HepG2 (cell line): ENCODE results near the gene TLCD5. TPM values are rescaled to one million over a fixed set of nuclear protein-coding genes. Genes with fewer than 3 reads are reported as not detected.

Source experiments
- ATAC-seq: fragments of 200-7000 bp; cut with Tn5 transposase; 3 replicates; pipeline ENCODE4 v1.9.1; 2020; ENCODE audit warnings: mild to moderate bottlenecking, moderate library complexity
- BruUV-seq: library from RNA; stranded (reverse); fragments of 400-500 nt; replicated peaks from 2 replicates; lab custom pipeline; 2021; lab: Mats Ljungman, UMichigan
- CTCF ChIA-PET: fragments of 300-600 bp; formaldehyde crosslinking; extraction: SDS; loops from one replicate; lab custom pipeline; 2021; ENCODE audit warnings: low total read pairs, inconsistent platforms, low intra/inter-chr PET ratio; lab: Yijun Ruan, JAX
- POLR2A ChIA-PET: fragments of 350-600 bp; sonication (Branson Sonifier 250); formaldehyde crosslinking; loops from one replicate; lab custom pipeline; 2020; ENCODE audit warnings: antibody characterized with exemption, inconsistent platforms; lab: Yijun Ruan, JAX
- DNase-seq: peaks from one replicate; pipeline ENCODE4 v3.0.0-alpha.2; 2015; ENCODE audit warnings: low spot score
- FAIRE-seq: peaks from 3 replicates; lab custom pipeline; 2011; peaks lifted over from hg19 to GRCh38; lab: Jason Lieb, UNC
- H2AFZ ChIP-seq: one replicate; pipeline ENCODE4 v1.6.1; 2011; ENCODE audit warnings: low read length, inconsistent platforms
- H3K27ac ChIP-seq: fragments of 300-600 bp; 3 replicates; pipeline ENCODE4 v1.8.0; 2011; ENCODE audit warnings: mixed run types, mild to moderate bottlenecking, mixed read lengths, low read length, inconsistent platforms; ENCODE audit not compliant: insufficient read depth; ENCODE audit errors: extremely low read length
- H3K27me3 ChIP-seq, 2 experiments: fragments of 200-600 bp in 1 of 2; 2 replicates in 1 of 2; 3 replicates in 1 of 2; pipeline versions ENCODE4 v1.6.0 to v1.8.0; 2011; ENCODE audit warnings: low read length in 2 of 2, mild to moderate bottlenecking in 2 of 2, moderate library complexity in 2 of 2, inconsistent platforms in 1 of 2; ENCODE audit not compliant: insufficient read depth in 2 of 2, control insufficient read depth in 1 of 2
- H3K36me3 ChIP-seq, 2 experiments: fragments of 200-600 bp in 1 of 2; replicated peaks in 1 of 2; 2 replicates in 1 of 2; 3 replicates in 1 of 2; pipeline versions ENCODE4 v1.5.1 to v1.8.0; 2011; ENCODE audit warnings: low read length in 2 of 2, inconsistent platforms in 1 of 2; ENCODE audit not compliant: insufficient read depth in 2 of 2, control insufficient read depth in 1 of 2
- H3K4me1 ChIP-seq: 2 replicates; pipeline ENCODE4 v1.5.1; 2012; ENCODE audit warnings: low read length, inconsistent platforms; ENCODE audit not compliant: insufficient read depth
- H3K4me2 ChIP-seq: 2 replicates; pipeline ENCODE4 v1.6.0; 2011; ENCODE audit warnings: low read depth, low read length, inconsistent platforms
- H3K4me3 ChIP-seq, 3 experiments: fragments of 200-600 bp in 1 of 3; sonication (generic), shearing (Covaris generic) in 1 of 3; replicated peaks in 1 of 3; 2 replicates each; pipeline ENCODE4 v1.5.1; 2011 to 2016; ENCODE audit warnings: low read length in 3 of 3, inconsistent platforms in 2 of 3, low read depth in 2 of 3, mild to moderate bottlenecking in 2 of 3, control low read depth in 1 of 3, mixed read lengths in 1 of 3; ENCODE audit not compliant: insufficient read depth in 1 of 3
- H3K79me2 ChIP-seq: one replicate; pipeline ENCODE4 v1.6.1; 2011; ENCODE audit warnings: low read length, inconsistent platforms; ENCODE audit not compliant: insufficient read depth
- H3K9ac ChIP-seq: 2 replicates; pipeline ENCODE4 v1.6.0; 2011; ENCODE audit warnings: mild to moderate bottlenecking, low read depth, low read length, inconsistent platforms; ENCODE audit not compliant: insufficient read depth
- H3K9me3 ChIP-seq: 2 replicates; pipeline ENCODE4 v1.5.1; 2012; ENCODE audit warnings: mild to moderate bottlenecking, low read length
- H4K20me1 ChIP-seq: 2 replicates; pipeline ENCODE4 v1.6.0; 2011; ENCODE audit warnings: inconsistent platforms, mild to moderate bottlenecking, low read length, moderate library complexity; ENCODE audit not compliant: insufficient read depth
- ATF7-NPFF ChIP-seq: sonication (generic); formaldehyde crosslinking; IDR thresholded peaks from 2 replicates; pipeline ENCODE4 v1.8.1; 2023; ENCODE audit warnings: mild to moderate bottlenecking, low read depth, missing genetic modification reagents, moderate library complexity
- HDAC6 ChIP-seq: fragments of 200-600 bp; sonication (generic); IDR thresholded peaks from 2 replicates; pipeline ENCODE4 v1.7.0; 2017; ENCODE audit warnings: mild to moderate bottlenecking, antibody characterized with exemption, low read length, low read depth
- NFE2 ChIP-seq: sonication (generic); formaldehyde crosslinking; IDR thresholded peaks from 2 replicates; pipeline ENCODE4 v1.4.0; 2020; ENCODE audit warnings: missing genetic modification reagents
- NR2C2 ChIP-seq: sonication (generic); formaldehyde crosslinking; IDR thresholded peaks from 2 replicates; pipeline ENCODE4 v1.4.0; 2020; ENCODE audit warnings: missing genetic modification reagents, mild to moderate bottlenecking, moderate library complexity, borderline replicate concordance
- NRL ChIP-seq: sonication (generic); formaldehyde crosslinking; IDR thresholded peaks from 2 replicates; pipeline ENCODE4 v1.5.0; 2020; ENCODE audit warnings: missing genetic modification reagents, mild to moderate bottlenecking, moderate library complexity, borderline replicate concordance
- SIN3B ChIP-seq: fragments of 150-350 bp; IDR thresholded peaks from 2 replicates; pipeline ENCODE4 v1.6.1; 2014; ENCODE audit warnings: low read length
- ZNF143 ChIP-seq: sonication (generic); formaldehyde crosslinking; IDR thresholded peaks from 2 replicates; pipeline ENCODE4 v1.4.0; 2020; ENCODE audit warnings: missing genetic modification reagents
- ZNF335 ChIP-seq: sonication (generic); formaldehyde crosslinking; IDR thresholded peaks from 2 replicates; pipeline ENCODE4 v1.4.0; 2020; ENCODE audit warnings: missing genetic modification reagents
- ZNF350 ChIP-seq: sonication (generic); formaldehyde crosslinking; IDR thresholded peaks from 2 replicates; pipeline ENCODE4 v1.4.0; 2020; ENCODE audit warnings: mild to moderate bottlenecking, low read depth, missing genetic modification reagents, borderline replicate concordance
- ZNF441 ChIP-seq: sonication (generic); formaldehyde crosslinking; IDR thresholded peaks from 2 replicates; pipeline ENCODE4 v1.7.0; 2021; ENCODE audit warnings: missing genetic modification reagents, borderline replicate concordance
- ZNF501 ChIP-seq: sonication (generic); formaldehyde crosslinking; IDR thresholded peaks from 2 replicates; pipeline ENCODE4 v1.5.1; 2020; ENCODE audit warnings: mild to moderate bottlenecking, moderate library complexity, missing genetic modification reagents
- ZNF816 ChIP-seq: sonication (generic); formaldehyde crosslinking; IDR thresholded peaks from 2 replicates; pipeline ENCODE4 v1.8.0; 2022; ENCODE audit warnings: missing genetic modification reagents, mild to moderate bottlenecking, borderline replicate concordance
- WGBS: methylation state at CpG from one replicate; pipeline ENCODE4 v1.1.6; 2017; ENCODE audit warnings: low lambda C conversion rate; 5-methylcytosine and 5-hydroxymethylcytosine counted together
- in situ Hi-C: cut with HindIII; loops from 2 replicates; pipeline ENCODE4 v1.10.0; 2017; ENCODE audit warnings: low pct_unique_long_range_greater_than_20kb; ENCODE audit not compliant: extremely low pct_ligation_motif_present
- intact Hi-C: fragments of 100-400 bp; cut with micrococcal nuclease; formaldehyde crosslinking; loops from one replicate; pipeline ENCODE4 v1.10.0; 2022; ENCODE audit not compliant: unreplicated experiment
- polyA plus RNA-seq, 8 experiments: library from polyadenylated mRNA; depleted of rRNA in 3 of 8; stranded (reverse) in 7 of 8; unstranded in 1 of 8; fragments of >200 nt; fragmentation: Illumina TruSeq in 4 of 8; extraction: Trizol in 4 of 8; gene quantifications; 2 replicates each; pipeline versions ENCODE4 v1.2.1 to v1.2.3, GENCODE V29; 2011 to 2016; ENCODE audit warnings: low read depth in 4 of 8, missing spikeins in 1 of 8, mixed read lengths in 1 of 8; ENCODE audit not compliant: insufficient read depth in 1 of 8
- total RNA-seq, 5 experiments: library from RNA; depleted of rRNA; stranded (reverse); fragments of >200 nt; fragmentation: Illumina TruSeq; extraction: Trizol; gene quantifications; 2 replicates each; pipeline ENCODE4 v1.2.3, GENCODE V29; 2016; ENCODE audit warnings: low read depth in 1 of 5
- TF ChIP-seq, protein P1 (sequence below): sonication (generic); formaldehyde crosslinking; IDR thresholded peaks from 2 replicates; pipeline ENCODE4 v1.4.0; 2020; ENCODE audit warnings: missing genetic modification reagents

Gene TLCD5
- total and polyA plus RNA-seq, 2 of the 13 experiments (the other 11 are each of a cell fraction or from before 2014, with no cell fraction given): 6.1 to 7.6 TPM

DNA sequence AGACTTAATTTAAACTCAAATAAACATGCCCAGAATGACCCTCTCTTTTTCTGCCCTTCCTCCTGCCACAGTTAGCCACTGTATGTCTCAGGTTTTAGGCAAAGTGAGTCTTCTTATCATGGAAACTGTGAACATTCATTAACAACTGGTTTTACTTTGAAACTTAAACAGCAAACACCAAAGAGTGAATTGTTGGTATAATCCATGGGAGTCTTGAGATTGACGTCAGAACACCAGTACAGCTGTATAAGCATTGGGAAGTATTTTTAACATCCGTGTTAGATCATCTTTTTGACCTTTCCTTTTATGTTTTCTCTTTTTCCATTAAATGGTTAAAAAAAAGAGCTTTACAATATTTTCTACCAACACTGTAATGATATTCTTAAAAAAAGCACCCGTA, 50.0 kb downstream of the TLCD5 start:
- ATAC-seq: no peak
- Histone ChIP-seq H3K79me2 (peaks cover 97% of the 10 kb centered on the region), H3K27ac (no peak overlapping the region), H3K4me2 (no peak overlapping the region), H4K20me1 (peaks cover 9% of the 10 kb centered on the region), H3K9me3 (peaks cover 4% of the 10 kb centered on the region; the same call in 1 of the 2 replicates), H3K4me3 (no peak overlapping the region), H3K9ac (no peak overlapping the region), H2AFZ (no peak overlapping the region), H3K27me3 (no peaks in the 10 kb centered on the region), H3K36me3 (no peaks in the 10 kb centered on the region), H3K4me1 (peaks cover 55% of the 10 kb centered on the region)
- ChIA-PET POLR2A (no interaction called here), CTCF (no interaction called here)
- FAIRE-seq: no peak
- TF ChIP-seq, protein P1, sequence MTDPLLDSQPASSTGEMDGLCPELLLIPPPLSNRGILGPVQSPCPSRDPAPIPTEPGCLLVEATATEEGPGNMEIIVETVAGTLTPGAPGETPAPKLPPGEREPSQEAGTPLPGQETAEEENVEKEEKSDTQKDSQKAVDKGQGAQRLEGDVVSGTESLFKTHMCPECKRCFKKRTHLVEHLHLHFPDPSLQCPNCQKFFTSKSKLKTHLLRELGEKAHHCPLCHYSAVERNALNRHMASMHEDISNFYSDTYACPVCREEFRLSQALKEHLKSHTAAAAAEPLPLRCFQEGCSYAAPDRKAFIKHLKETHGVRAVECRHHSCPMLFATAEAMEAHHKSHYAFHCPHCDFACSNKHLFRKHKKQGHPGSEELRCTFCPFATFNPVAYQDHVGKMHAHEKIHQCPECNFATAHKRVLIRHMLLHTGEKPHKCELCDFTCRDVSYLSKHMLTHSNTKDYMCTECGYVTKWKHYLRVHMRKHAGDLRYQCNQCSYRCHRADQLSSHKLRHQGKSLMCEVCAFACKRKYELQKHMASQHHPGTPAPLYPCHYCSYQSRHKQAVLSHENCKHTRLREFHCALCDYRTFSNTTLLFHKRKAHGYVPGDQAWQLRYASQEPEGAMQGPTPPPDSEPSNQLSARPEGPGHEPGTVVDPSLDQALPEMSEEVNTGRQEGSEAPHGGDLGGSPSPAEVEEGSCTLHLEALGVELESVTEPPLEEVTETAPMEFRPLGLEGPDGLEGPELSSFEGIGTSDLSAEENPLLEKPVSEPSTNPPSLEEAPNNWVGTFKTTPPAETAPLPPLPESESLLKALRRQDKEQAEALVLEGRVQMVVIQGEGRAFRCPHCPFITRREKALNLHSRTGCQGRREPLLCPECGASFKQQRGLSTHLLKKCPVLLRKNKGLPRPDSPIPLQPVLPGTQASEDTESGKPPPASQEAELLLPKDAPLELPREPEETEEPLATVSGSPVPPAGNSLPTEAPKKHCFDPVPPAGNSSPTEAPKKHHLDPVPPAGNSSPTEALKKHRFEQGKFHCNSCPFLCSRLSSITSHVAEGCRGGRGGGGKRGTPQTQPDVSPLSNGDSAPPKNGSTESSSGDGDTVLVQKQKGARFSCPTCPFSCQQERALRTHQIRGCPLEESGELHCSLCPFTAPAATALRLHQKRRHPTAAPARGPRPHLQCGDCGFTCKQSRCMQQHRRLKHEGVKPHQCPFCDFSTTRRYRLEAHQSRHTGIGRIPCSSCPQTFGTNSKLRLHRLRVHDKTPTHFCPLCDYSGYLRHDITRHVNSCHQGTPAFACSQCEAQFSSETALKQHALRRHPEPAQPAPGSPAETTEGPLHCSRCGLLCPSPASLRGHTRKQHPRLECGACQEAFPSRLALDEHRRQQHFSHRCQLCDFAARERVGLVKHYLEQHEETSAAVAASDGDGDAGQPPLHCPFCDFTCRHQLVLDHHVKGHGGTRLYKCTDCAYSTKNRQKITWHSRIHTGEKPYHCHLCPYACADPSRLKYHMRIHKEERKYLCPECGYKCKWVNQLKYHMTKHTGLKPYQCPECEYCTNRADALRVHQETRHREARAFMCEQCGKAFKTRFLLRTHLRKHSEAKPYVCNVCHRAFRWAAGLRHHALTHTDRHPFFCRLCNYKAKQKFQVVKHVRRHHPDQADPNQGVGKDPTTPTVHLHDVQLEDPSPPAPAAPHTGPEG (CRISPR knock-in tag): no peak
- TF ChIP-seq SIN3B: no peak
- no peak for TF ChIP-seq NRL (CRISPR knock-in tag)
- no peak for TF ChIP-seq ZNF335 (CRISPR knock-in tag)
- TF ChIP-seq NR2C2 (CRISPR knock-in tag): no peak
- no peak for TF ChIP-seq NFE2 (CRISPR knock-in tag)
- no peak for TF ChIP-seq ZNF441 (CRISPR knock-in tag)
- no peak for TF ChIP-seq ZNF143 (CRISPR knock-in tag)
- TF ChIP-seq ZNF816: no peak
- no peak for TF ChIP-seq HDAC6
- no peak for TF ChIP-seq ZNF350 (CRISPR knock-in tag)
- no peak for TF ChIP-seq ZNF501 (CRISPR knock-in tag)
- no peak for TF ChIP-seq ATF7-NPFF (CRISPR knock-in tag)
- BruUV-seq: no TSS peak
- DNase-seq: no peak
- 92% methylated on average over 3 of the region's 3 CpGs for WGBS
- intact Hi-C loops: no loop called here
- in situ Hi-C loops: no loop called here
